ENCODE results near the gene MPL. TPM values are rescaled to one million over a fixed set of nuclear protein-coding genes. Genes with fewer than 3 reads are reported as not detected.

The MPL gene
- total RNA-seq, 1 donor, result not detected

- no peak overlapping the region for H3K4me3 ChIP-seq (ENCODE audit: low read depth, low read length)
- TF ChIP-seq CTCF (IDR thresholded peaks at IDR 0.05; ENCODE audit: insufficient read depth, low read length), result no peak
- peak; percentile 45 for DNase-seq (ENCODE audit: low read depth)
Measured at GRCh38 chr1:43382027-43382779, 44.6 kb downstream of the MPL start.

- H3K4me3 ChIP-seq (ENCODE audit: low read depth, low read length), result no peak overlapping the region
- DNase-seq (ENCODE audit: low read depth), result no peak
- TF ChIP-seq CTCF (IDR thresholded peaks at IDR 0.05; ENCODE audit: insufficient read depth, low read length), result no peak
Measured at GRCh38 chr1:43383449-43383848, 45.8 kb downstream of the MPL start.

GRCh38 chr1:43386676-43387075 lies 49.1 kb downstream of the MPL start:
- DNase-seq (ENCODE audit: low read depth), result no peak
- no peak overlapping the region for H3K4me3 ChIP-seq (ENCODE audit: low read depth, low read length)
- no peak for TF ChIP-seq CTCF (IDR thresholded peaks at IDR 0.05; ENCODE audit: insufficient read depth, low read length)

GRCh38 chr1:43387976-43388599 lies 50.5 kb downstream of the MPL start:
- H3K4me3 ChIP-seq (ENCODE audit: low read depth, low read length), result peak overlapping the region; percentile 99
- no peak for TF ChIP-seq CTCF (IDR thresholded peaks at IDR 0.05; ENCODE audit: insufficient read depth, low read length)
- peak; percentile 33 for DNase-seq (ENCODE audit: low read depth)

GRCh38 chr1:43388613-43389012 lies 51.0 kb downstream of the MPL start:
- TF ChIP-seq CTCF (IDR thresholded peaks at IDR 0.05; ENCODE audit: insufficient read depth, low read length), result no peak
- no peak for DNase-seq (ENCODE audit: low read depth)
- peak overlapping the region; percentile 99 for H3K4me3 ChIP-seq (ENCODE audit: low read depth, low read length)

- H3K4me3 ChIP-seq (ENCODE audit: low read depth, low read length), result peak within 1 kb of the TSS; percentile 99
- peak; percentile 94 for DNase-seq (ENCODE audit: low read depth)
- no peak for TF ChIP-seq CTCF (IDR thresholded peaks at IDR 0.05; ENCODE audit: insufficient read depth, low read length)
Measured at GRCh38 chr1:43389326-43390313, 52.0 kb downstream of the MPL start, which contains the start of the genes MED8 and SZT2. MED8 (minus strand) TSS chr1:43389800; CDS start chr1:43389764, 36 bp downstream. SZT2 (plus strand) TSS chr1:43389899; CDS start chr1:43389969, 70 bp downstream.
